EL (cell line): Measurements from ENCODE around the gene ATP11C.
"Not testable (repeated sequence)": the region's sequence is repeated elsewhere in the genome, so short reads cannot be mapped to it uniquely, and the experiment has no call there.

Source experiments
- DNase-seq: peaks from one replicate; pipeline ENCODE4 v3.0.0-alpha.2; 2016

ATP11C gene

DNA sequence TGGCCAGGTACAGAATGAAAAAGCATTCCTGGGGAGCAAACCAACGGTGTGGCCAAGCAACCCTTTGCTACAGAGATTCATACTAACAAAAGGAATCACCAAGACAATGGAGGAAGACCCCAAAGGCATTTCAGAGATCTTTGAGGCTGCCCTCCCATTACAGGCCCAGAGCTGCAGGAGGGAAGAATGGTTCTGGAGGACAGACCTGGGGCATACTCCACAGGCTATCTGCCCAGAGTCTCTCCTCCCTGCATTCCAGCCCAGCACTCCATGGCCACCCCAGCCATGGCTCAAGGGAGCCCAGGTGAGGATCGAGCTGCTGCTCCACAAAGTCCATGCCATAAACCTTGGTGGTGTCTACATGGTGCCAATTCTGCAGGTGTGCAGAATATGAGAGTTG is 81.9 kb downstream of the ATP11C start:
- DNase-seq: no peak

DNA sequence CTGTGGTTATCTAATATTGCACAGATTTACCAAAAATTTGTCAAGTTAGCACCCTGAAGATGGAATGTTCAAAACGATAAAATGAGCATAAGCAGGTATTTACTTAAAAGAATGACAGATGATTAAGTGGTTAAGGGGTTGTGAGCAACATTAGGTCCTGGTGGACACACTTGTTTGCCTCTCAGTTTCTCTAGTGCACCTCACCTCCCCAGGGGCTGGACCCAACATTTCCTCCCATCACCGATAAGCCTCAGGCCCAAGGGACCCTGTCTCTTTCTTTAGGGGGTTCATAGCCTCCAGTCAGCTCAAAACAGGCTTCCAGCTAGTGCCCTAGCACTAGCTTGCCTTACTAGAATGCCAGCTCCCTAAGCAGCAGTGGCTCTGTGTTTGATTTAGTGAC is 88.0 kb downstream of the ATP11C start:
- DNase-seq: no peak

DNA sequence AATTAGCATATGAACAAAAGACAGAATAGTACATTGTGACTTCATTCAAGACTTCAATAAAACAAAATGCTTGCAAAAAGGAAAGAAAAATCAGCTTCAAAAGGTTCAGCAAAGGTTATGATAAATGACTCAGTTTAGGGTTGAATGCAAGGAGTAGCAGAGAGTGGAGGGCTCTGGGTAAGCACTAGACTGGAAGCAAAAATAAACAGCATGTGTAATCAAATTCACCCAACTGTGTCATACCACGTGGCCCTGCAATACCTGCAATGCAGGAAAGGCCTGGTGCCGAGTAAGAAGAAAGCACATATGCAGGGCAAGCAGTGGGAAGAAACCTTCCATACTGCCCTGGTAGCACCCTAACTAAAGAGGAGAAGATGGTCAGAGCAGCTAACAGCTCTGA is 88.7 kb downstream of the ATP11C start:
- DNase-seq: no peak

DNA sequence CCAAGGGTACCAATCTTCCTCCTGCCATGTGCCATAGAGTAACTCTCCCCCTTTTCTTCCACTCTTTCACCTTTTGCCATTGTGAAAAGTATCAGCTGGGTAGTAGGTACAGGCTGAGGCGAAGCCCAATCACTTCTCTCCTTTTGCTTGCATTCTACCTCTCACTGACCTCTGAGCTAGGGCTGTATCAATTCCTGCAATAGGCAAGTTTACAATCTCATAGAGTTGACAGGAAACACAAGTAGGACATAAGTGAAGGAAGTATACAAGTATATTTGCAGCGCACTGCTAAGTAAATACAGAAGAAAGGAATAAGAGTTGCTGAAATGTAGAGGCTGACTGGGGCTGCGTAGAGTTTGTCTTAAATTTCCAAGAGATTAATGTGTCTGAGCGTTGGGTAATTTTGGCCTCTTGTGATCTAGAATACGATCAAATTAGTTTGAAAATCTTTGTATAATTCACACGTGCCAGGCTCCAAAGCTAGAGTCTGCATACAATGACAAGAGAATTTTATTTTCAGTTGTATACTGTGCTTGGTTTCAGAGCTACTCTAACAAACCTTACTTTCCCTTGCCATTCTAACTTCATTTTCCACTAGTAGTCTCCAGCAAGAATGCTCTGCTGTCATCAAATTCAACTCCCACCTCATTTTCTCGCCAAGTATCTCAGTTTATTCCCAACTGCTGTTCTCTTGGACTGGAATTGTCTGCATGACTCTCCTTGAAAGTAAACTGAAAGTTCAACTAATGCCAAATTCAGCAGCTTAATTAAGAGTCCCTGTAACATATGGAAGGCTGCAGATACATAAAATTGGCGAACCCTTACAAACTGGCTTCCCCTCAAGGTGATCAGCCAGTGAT is 90.3 kb downstream of the ATP11C start:
- no peak for DNase-seq

DNA sequence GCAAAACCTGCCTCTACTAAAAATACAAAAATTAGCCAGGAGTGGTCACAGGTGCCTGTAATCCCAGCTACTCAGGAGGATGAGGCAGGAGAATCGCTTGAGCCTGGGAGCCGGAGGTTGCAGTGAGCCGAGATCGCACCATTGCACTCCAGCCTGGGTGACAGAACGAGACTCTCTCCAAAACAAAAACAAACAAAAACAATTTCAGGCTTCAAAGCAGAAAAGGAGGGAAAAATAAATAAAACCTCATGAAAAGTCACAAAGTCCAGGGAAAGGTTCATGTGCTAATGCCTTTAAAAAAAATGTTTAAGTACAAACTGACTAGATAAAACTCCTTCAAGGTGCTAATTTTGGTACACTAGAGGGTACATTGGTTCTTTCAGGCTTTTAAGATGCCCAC is 96.5 kb downstream of the ATP11C start:
- DNase-seq: not testable (repeated sequence)

DNA sequence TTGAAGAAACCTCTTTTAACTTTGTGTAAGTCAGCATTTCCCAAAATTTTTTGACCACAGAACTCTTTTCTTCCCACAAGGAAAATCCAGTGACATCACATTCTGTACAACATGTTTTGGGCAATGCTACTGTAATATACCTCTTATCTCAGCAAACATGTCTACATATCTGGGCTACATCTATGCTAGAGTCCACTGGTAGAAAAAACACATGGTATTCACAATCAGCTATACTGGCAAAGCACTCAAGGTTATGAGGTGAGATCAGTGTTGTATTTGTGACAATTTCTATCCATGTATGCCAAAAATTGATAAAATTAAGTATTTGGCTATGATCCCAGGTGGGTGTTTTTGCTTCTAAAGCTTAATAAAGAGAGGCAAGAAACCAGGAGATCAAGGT is 98.0 kb downstream of the ATP11C start:
- DNase-seq: no peak

DNA sequence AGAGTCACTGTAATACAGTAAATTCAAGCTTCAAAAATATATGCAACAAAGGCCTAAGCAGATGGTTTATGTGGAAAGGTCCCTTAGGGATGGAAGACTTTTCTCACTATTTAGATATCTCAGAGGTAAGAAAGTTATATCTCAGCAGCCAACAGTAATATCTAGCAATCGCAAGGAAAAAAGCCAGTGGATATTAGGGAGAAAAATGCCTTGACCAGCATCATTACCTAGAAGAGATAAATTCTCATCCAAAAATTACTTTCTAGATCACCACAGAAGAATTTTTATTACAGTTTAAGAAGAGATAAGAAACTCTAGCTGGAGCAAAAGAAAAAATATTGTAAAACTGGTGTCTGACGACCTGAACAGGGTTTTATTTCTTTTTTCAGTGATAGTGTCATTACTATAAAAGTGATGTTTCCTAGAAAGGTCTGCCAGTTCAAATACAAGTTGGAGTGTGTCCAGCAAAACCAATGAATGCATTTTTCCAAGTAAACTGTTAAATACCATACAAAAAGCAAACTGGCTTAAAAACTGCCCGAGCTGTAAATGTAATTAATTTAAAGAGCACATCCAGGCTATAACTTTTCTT is 100.0 kb downstream of the ATP11C start:
- DNase-seq: no peak

DNA sequence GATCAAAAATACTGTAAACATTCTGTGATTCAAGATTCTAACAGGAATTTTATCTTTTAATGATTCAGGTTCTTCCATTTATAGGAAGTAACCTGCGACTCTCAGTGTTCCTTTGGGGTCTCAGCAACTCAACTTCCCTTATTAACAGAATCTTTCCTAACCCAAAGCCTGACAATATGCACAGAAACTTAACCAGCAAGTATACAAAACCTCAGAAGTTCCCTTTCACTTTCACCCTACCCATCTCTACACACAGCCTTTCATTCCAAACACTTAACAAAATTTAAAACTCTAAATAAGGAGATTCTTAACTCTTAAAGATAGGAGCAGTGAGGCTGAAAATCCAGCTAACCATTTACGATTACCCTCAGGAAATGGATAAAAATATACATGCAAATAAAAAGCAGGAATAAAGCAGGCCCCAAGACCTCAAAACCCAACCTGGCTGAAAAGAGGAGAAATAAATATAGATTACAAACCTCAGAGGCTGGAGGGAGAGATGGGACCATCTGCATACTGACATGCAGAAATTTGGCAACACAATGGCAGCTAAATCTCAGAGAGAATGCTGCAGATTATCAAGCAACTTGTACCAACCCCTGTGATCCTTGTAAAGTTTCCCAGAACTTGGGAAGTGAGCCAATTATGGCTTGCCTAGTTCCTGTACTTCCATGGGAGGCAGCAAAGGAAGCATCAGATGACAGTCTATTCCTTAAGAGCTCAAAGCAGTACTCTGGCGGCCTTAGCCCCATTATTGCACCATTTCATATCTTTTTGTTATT is 101.0 kb downstream of the ATP11C start:
- peak; percentile 69 for DNase-seq

DNA sequence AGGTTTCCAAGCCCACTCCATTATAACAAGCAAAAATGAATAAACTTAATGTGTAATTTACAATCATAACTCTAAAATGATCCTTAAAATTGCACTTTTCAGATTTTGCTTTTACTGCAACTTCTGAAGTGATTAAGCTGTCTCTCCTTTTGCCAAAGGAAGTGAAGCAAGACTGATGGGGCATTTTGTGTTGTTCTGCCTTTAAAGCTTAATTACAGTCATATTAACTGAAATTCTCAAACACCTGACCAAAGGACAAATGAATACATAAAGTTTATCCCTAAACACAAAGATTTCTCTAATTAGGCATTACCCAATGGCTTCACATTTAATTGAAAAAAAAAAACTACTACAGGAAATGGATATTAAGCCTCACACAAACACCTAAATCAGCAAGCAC is 101.8 kb downstream of the ATP11C start:
- no peak for DNase-seq

DNA sequence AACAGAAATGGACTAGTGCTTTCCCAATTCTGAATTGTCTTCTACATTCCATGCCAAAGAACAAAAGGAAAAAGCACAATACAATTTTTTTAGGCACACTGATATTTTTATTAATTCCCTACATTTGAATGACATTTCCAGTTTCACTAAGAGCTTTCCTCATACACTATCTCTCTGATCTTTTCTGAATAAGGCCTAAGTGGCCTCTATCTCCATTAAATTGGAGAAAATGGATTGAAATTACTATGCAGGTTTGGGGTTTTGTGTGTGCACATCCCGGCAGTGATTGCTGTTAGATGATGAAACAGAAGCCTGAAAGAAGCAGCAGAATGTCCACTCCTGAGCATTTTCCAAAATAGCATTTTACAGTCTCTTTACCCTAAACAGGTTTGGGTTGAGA is 104.0 kb downstream of the ATP11C start:
- DNase-seq: no peak

DNA sequence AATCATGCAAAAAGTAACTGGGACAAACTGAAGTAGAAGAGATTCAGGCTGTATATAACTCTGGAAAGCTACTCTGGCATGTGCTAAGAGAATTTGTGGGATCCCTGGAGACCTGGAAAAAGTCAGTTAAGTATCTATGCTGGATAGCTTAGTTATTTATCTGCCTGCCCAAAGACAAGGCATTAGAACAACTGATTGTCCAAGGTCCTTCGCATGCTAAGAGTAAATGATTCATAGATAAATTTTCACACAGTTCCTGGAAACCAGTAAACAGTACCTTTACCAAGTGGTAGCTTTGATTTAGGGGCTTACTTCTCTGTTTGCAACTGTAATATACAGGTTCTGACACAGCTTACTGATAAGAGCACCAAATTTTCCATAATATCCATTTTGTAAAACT is 104.8 kb downstream of the ATP11C start:
- no peak for DNase-seq

DNA sequence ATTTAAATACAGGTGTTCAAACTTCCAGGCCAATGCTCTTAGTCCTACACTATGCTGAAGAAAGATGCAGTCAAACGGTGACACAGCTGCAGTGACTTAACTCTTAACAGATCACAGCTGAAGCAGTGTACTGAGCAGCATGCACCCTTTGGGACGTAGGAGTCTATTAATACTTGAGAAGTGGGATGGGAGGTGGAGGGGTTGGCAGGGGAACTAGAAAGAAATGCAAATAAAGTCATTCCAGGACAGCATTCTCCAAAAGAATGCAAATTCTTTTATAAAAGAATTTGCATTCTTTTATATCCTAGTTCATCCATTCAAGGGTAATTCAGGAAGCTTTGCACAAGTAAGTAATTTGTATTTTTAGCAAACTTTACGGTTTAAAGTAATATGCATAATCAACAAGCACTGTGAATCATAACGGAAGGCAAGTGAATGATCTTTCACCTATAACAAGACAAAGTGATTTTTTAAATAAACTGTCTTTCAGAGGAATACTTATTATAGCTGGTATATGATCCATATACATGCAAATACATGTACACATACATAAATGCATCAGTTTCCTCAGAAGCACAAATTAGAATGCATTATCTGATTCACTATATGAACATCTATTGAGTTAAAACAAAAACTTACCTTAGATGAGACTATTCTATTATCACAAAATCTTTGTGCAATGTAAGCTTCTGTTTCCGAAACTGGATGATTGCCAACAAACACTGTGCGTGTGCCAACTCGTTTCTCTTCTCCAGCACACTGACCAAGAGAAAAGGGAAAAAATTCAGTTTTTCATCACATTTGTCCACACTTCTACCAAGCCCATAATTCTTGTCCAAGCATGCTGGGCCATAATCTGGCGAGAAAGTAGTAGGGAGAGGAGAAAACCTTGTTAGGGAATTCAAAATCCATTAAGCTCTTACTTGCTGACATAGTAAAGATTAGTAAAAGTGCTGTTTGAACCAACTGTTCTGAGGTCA is 106.5 kb downstream of the ATP11C start:
- peak; percentile 73 for DNase-seq

DNA sequence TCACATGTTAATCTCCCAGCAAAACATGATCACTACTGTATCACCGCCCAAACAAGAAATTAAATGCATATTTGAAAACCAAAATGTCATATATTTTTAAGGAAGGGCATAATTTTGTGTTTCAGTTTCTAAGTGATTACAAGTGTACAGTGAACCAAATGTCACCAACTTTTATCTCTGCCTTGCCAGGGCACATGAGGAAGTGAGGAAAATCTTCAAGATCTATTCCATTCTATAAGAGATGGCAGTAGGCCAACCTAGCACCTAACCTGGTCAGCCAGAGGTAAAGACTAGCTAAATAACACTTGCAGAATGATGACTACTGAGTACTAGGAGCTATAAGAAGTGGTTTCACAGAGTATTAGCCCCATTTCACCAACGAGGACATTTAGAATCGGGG is 107.2 kb downstream of the ATP11C start:
- DNase-seq: no peak

DNA sequence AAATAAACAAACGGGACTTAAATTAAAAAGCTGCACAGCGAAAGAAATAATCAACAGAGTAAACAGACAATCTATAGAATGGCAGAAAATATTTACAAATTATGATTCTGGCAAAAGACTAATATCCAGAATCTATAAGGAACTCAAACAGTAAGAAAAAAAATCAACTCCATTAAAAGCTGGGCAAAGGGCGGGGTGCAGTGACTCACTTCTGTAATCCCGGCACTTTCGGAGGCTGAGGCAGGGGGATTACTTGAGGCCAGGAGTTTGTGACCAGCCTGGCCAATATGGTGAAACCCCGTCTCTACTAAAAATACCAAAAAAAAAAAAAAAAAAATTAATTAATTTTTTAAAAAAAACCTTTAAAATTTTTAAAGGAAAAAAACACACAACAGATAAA is 109.0 kb downstream of the ATP11C start:
- DNase-seq: peak; percentile 34

DNA sequence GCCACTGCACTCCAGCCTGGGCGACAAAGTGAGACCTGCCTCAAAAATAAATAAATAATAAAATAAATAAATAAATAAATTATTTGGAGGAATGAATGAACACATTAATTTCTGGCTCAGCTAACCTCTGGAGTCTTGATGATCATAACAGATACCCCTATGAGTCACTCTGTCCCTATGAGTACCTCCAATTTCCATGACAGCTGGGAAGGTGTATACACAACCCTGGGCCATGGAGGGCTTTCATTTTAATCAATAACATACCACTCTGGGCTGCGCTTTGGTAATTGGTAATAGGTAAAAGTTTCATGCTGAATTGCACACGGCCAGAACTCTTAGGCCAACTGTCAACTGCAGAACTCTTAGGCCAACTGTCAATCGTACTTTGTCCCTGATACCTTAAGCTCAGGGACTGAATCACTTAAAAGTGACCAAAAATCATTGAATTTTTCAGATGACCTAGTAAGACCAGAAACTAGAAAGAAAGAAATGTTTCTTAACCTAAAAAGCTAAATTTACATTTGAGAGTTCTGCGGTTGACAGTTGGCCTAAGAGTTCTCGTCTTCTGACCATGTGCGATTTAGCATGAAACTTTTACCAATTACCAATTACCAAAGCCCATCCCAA is 112.4 kb downstream of the ATP11C start:
- no peak for DNase-seq

DNA sequence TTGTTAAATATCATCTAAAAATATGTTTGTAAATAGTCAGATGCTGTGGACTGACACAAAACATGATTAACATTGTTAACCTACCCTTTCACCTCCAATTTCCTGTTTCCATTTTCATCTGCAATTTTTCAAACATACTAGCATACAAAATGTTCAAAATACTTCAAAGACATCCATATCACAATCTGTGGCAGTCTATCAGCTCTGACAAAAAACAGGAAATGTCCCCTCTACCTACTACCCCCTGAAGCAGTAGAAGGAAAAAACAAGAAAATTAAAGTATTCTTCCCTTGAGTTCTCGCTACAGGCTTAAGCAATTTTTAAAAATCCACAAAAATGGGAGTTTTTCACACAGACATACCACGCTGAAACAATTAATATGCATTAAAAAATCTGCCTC is 116.6 kb downstream of the ATP11C start:
- DNase-seq: no peak

DNA sequence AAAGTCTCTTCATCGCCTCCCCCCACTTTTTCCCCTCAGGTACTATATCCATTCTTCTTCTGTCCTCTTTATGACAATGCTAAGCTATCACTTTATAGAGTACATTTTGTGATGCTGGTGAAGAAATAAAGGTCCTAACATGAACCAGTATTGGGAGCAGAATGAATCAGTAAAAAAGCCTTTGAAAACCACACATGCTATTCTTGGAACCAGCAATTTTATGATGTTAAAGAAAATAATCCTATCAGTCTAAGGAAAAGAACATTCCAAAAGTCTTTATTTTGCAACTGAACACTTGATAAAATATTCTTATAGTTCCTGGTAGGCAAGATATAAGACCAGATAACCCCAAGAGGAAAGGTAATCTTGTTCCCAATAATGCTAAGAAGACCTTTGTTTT is 117.1 kb downstream of the ATP11C start:
- DNase-seq: no peak

DNA sequence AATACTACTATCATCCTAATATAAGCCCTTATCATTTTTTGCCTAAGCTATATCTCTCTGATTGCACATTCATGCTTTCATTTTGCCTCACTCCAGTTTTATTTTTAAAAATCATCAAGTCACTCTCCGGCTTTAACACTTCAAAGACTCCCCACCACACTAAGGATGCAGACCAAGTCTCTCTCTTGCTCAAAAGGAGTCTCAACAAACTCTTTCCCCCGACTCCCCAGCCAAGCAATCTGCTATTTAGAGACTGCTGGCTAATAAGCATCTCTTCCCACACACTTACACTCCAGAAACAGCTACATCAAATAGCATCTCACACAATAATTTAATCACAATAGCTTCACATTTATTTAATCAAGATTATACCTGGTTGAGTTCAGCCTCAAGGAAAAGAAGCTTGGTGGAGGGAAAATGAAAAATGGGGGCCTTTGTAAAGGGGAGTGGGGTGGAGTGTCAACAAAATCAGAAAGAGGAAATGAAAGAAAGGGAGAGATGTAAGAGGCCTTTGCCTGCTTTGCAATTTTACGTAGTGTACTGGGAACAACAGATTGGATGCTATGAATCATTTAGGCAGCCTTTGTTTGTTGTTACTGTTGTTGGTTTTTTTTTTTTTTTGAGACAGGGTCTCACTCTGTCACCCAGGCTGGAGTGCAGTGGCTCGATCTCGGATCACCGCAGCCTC is 120.8 kb downstream of the ATP11C start:
- DNase-seq: no peak

DNA sequence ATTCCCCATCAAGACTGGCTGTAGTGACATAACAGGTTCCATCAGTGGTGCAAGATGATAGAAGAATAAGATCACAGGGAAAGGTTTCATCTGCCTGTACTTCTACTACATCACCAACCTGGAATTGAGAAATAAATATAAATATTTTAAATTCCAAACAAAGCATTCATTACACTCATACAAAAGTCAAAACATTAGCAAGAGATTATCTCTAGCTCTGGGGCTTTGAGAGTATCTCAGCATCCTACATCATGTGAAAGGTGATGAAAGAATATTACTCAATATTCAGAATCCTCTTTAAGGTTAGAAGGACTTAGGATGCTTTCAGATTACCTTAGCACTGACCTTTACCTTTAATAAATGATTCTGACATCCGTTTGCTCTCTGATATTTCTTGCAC is 128.4 kb downstream of the ATP11C start:
- DNase-seq: no peak

DNA sequence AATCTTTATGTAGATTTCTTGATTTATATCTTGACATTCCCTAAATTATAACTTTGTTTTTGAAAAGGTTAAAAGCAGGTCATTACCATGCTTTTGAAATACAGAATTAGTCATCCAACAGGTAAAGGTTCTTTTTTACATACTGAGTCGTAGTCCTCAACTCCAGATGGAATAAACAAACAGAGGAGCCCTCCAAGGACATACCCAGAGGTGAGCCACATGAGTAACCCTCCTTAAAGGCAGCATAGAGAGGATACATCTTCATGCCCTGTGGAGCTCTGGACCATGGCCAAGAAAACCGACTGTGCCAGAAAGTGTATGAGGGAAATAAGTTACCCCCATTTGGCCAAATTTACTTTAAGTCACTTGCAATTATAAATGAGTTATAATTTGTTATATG is 129.6 kb downstream of the ATP11C start:
- DNase-seq: no peak

DNA sequence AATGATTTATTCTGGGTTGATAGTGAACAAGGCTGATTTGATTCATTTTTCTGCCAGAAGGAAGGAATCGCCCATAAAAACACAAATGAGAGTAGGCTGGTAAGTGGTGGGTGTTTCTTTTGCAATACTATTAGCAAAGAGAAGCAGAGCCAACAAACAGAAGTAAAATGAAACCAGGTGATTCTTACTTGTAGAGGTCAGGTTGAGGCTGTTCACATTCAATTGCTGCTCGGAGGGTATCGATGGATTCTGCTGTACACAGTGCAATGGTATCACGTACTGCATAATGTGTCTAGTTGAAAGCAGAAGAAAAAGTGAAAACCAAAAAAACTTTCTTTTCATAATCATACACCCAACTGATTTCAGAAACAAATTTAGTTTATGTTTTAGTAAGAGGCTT is 130.8 kb downstream of the ATP11C start:
- DNase-seq: no peak

DNA sequence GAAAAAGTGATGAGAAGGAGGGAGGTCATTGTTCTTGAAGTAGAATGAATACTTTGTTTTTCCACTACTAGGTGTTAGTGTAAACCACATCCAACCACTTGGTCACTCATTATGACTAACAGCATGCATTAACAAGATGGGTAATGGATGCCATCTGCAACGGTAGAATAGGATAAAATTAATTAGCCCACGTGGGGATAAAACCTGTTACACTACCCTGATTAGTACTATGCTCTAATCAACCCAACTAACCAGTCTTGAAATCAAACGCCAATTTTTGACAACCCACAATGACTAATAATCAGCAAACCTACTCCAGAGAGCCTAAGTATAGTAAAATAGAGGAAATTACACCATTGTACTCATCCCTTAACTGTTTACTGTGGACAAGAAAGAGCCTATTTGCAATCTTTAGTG is 131.4 kb downstream of the ATP11C start:
- DNase-seq: no peak
